Breast epithelium (tissue), 3 donors: Measurements from ENCODE around the gene CPT1C.
A peak's percentile ranks its signal among the peaks of the same experiment; 100 is the strongest.

Experiments used
- POLR2A ChIP-seq: fragments of 450-650 bp; IDR thresholded peaks from one replicate; pipeline ENCODE4 v1.6.1; 2016; ENCODE audit warnings: antibody characterized with exemption, mild to moderate bottlenecking, moderate library complexity
- TF ChIP-seq, protein P1 (sequence below), 3 donors: fragments of 450-650 bp; IDR thresholded peaks; one replicate each; pipeline ENCODE4 v1.5.1; 2016 to 2017; ENCODE audit warnings: antibody characterized with exemption in 3 of 3, mild to moderate bottlenecking in 3 of 3, moderate library complexity in 3 of 3

DNA sequence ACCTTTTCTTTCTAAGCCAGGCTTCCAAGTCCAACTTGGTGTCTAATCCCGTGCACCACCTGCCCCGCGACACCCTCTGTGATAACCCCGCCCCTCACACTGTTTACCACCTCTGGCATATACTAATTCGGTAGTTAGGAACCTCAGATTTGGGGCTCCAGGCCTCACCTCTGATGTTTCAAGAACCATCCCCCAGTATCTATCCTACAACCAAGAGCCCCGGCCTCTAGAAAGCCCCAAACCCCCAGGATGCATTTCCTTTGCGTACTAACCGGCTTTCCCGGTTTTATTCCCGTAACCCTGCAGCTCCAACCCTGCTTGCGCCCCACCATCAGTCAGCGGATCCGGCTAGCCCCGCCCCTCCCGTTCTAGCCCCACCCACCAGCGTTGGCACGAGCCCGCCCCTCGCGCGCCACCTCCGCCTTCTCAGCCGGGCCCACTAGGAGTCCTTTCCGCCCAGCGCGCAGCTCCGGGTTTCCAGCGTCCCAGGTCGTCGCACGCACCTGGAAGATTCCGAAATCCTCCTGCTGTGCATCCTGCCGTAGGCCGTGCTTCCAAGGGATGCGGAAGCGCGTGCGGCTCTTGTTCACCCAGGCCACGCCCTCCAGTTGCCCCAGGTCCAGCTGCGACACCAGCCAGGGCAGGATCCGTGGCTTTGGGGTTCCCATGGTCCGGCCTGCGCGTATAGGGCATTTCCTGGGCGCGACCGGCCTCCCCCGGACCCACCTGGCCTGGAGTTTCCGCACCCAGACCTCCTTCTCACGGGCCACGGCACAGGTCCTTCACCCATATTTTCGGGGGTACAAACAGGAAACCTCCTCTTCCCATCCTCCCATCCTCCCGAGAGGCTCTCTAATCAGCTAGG lies 26.5 kb upstream of the CPT1C start:
- peak; percentile 36 for TF ChIP-seq POLR2A
- TF ChIP-seq, protein P1, sequence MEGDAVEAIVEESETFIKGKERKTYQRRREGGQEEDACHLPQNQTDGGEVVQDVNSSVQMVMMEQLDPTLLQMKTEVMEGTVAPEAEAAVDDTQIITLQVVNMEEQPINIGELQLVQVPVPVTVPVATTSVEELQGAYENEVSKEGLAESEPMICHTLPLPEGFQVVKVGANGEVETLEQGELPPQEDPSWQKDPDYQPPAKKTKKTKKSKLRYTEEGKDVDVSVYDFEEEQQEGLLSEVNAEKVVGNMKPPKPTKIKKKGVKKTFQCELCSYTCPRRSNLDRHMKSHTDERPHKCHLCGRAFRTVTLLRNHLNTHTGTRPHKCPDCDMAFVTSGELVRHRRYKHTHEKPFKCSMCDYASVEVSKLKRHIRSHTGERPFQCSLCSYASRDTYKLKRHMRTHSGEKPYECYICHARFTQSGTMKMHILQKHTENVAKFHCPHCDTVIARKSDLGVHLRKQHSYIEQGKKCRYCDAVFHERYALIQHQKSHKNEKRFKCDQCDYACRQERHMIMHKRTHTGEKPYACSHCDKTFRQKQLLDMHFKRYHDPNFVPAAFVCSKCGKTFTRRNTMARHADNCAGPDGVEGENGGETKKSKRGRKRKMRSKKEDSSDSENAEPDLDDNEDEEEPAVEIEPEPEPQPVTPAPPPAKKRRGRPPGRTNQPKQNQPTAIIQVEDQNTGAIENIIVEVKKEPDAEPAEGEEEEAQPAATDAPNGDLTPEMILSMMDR (IDR thresholded peaks at IDR 0.05) = peak in 2 of 3 donors; percentile 36 to 55
